Memory B cell (primary cell): ENCODE results near the gene NPTX2.

Source experiments
- ATAC-seq: fragments of 150-1000 bp; cut with Tn5 transposase; 2 replicates; pipeline ENCODE4 v1.10.0; 2021; ENCODE audit warnings: low read depth, mild to moderate bottlenecking, moderate library complexity
- DNase-seq, 2 donors: peaks; one replicate each; pipeline ENCODE4 v3.0.0; 2022; ENCODE audit warnings: low spot score in 2 of 2
- H3K27ac Mint-ChIP-seq: one replicate; pipeline ENCODE4 v1.8.0; 2022; ENCODE audit warnings: mild to moderate bottlenecking, moderate library complexity, mixed read lengths
- H3K27me3 Mint-ChIP-seq: one replicate; pipeline ENCODE4 v1.8.0; 2022; ENCODE audit warnings: mixed read lengths
- H3K36me3 Mint-ChIP-seq: one replicate; pipeline ENCODE4 v1.8.0; 2022; ENCODE audit warnings: mild to moderate bottlenecking, mixed read lengths
- H3K4me1 Mint-ChIP-seq: one replicate; pipeline ENCODE4 v1.8.0; 2022; ENCODE audit warnings: mixed read lengths
- H3K4me3 Mint-ChIP-seq: one replicate; pipeline ENCODE4 v1.8.0; 2022; ENCODE audit warnings: mild to moderate bottlenecking, moderate library complexity, mixed read lengths
- H3K9me3 Mint-ChIP-seq: one replicate; pipeline ENCODE4 v1.8.0; 2022; ENCODE audit warnings: mixed read lengths

Gene NPTX2

DNA sequence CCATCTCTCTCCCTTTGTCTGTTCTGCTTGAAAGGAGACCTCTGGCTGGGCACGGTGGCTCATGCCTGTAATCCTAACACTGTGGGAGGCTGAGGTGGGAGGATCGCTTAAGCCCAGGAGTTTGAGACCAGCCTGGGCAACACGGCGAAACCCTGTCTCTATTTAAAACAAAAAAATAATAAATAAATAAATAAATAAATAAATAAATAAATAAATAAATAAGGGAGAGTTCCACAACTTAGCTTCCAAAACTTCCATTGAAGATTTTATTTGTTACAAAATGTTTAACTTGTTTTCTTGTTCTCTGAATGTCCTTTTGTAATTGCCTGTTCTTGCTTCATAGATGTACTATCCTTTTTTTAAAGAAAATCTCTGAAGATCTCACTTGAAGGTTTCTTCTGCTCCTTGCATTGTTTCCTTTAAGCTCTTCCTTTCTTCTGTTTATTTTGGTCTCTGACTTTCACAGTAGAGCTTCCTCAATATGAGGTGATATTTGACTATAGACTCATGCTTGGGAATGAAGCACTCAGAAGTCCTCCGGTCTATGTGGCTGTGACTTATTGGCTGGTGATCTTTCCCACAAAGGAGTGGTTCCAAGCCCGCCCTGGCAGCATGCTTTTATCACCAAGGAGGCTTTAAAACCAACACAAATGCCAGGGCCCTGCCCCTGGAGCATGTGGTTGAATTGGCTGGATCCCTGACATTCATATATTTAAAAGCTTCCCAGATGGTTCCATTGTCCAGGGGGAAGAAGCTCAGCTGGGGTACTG, 18.1 kb upstream of the NPTX2 start:
- ATAC-seq (no peak), DNase-seq (no peak)
- Mint-ChIP-seq H3K36me3 (no peaks in the 10 kb centered on the region), H3K27ac (no peak overlapping the region), H3K27me3 (peaks cover 4% of the 10 kb centered on the region), H3K9me3 (no peaks in the 10 kb centered on the region), H3K4me3 (no peak overlapping the region), H3K4me1 (no peaks in the 10 kb centered on the region)

DNA sequence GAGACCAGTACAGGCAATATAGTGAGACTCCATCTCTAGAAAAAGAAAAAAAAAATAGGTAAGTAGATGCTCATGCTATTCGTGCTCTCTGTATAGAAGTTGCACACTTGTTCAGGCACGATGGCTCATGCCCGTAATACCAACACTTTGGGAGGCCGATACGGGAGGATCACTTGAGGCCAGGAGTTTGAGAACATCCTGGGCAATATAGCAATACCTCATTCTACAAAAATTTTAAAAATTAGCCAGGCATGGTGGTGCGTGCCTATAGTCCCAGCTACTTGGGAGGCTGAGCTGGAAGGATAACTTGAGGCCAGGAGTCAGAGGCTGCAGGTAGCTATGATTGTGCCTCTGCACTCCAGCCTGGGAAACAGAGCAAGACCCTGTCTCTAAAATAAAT, 17.2 kb upstream of the NPTX2 start:
- Mint-ChIP-seq H3K36me3 (no peaks in the 10 kb centered on the region), H3K4me3 (no peak overlapping the region), H3K9me3 (no peaks in the 10 kb centered on the region)

DNA sequence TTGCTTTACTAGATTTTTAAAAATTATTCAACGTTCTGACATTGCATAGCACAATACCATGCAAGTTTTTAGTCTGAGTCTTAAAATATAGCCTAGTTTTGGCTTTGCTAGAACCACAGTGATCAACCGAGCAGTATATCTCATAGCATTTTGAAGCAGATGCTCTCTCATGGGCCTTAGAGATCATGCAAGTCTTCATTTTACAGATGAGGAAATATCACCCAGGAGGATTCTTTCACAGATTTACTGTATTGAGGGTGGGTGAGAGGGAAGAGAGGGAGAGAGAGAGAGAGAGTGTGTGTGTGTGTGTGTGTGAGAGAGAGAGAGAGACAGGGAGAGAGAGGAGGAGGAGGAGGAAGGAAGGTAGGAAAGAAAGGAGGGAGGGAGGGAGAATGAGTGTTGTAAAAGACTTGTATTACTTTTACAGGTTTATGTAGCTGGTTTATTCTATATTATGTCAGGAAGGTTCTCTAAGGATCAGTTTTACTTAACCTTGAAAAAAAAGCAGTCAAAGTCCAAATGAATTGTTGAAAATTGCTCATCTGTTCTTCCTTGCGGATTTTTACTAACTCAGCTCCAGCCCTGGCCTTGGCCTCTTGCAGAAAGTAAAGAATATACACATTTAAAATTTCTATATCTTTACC, 14.2 kb upstream of the NPTX2 start:
- Mint-ChIP-seq H3K27me3 (peaks cover 5% of the 10 kb centered on the region), H3K27ac (no peak overlapping the region), H3K9me3 (peaks cover 3% of the 10 kb centered on the region), H3K4me1 (no peaks in the 10 kb centered on the region), H3K4me3 (no peak overlapping the region), H3K36me3 (peaks cover 2% of the 10 kb centered on the region)
- DNase-seq (no peak), ATAC-seq (no peak)

More for the DNA sequence above, 17.2 kb upstream of the NPTX2 start:
- no peak overlapping the region for H3K27ac Mint-ChIP-seq
- H3K4me1 Mint-ChIP-seq = no peaks in the 10 kb centered on the region
- DNase-seq (no peak), ATAC-seq (no peak)
- peaks cover 2% of the 10 kb centered on the region for H3K27me3 Mint-ChIP-seq

DNA sequence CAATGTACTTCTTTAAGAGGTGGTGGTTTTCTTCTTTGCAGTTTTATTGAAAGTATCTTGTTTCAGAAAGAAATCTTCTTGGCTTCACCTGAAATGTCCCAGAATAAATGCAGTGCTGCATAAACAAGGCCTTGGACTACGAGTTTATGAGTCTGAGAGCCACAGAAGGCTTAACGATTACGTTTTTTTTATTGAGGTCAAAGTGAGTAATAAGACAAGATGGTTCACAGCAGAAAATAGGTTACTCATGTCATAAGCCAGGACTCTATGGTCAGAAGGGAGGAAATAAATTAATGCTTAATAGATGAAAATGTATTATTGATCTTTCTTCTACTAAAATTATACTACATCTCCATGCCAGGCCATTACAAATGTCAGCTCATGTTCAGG, 13.7 kb upstream of the NPTX2 start:
- DNase-seq = no peak
- H3K9me3 Mint-ChIP-seq = peaks cover 3% of the 10 kb centered on the region
- H3K27me3 Mint-ChIP-seq = peaks cover 5% of the 10 kb centered on the region
- no peaks in the 10 kb centered on the region for H3K4me1 Mint-ChIP-seq
- no peak overlapping the region for H3K27ac Mint-ChIP-seq
- H3K4me3 Mint-ChIP-seq = no peak overlapping the region
- ATAC-seq = no peak
- peaks cover 2% of the 10 kb centered on the region for H3K36me3 Mint-ChIP-seq

DNA sequence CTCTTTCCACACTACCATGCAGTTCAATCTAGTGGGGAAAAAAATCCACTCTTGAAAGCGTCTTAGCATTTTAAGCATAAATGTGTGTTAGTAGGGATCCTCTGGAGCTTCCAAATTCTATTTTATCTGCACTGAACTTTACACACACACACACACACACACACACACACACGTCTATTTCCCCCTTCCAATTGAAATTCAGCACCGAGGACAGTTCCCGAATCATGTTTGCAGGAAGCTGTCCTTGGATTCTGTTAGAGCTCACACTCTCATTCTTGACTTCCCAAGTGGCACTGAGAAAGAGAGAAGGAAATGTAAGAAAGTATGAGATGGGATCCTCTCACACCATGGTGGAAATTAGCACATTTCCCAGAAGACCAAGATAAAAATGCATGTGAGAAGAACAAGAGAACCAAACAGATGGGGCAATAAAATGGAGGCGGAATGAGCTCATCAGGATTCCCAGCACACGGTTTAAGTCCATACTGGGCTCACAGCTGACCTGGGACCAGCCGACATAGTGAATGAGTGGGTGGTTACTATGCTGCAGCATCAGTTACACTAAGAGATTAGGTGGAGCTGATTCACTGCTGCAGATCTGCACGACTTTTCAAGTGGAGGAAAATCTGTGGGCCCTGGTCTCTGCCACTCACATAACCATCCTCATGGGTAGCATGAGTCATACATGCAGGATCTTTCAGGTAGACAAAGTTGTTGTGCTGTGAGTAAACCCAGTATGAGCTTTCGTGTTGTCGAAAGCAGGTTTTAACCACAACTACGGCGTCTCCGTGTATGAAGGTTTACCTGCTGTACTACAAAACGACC, 3.3 kb upstream of the NPTX2 start:
- no peak for DNase-seq
- H3K27me3 Mint-ChIP-seq = peaks cover 12% of the 10 kb centered on the region

DNA sequence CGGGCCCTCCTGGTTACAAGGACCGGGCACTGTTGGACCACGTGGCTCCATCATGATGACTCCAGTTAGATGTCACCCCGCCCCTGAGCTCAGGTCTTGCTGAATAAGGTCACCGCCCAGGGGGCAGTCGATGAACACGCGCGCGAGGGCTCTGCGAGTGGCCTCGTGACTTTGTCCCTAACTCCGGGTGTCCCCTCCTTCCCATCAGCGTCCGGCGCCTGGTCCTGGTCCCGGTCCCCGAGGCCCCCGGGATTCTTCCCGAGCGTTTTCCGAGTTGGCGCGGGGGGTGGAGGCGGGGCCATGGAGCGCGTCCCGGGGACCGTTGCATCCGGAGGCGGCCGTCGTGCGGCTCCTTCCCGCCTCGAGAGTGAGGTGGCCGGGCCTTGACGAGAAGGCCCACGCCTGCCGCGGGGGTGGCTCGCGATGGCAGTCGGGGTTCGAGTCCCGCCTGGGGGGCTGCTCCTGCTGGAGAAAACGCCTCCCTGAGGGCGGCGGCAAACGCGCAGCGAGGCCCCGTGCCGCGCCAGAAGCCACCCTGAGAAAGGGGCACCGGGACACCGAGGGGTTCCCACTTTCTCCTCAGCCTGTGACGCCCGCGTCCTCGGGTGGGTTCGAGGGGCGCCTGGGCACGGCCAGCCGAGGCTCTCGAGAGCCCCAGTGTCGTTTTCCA, 569 bp upstream of the NPTX2 start:
- Mint-ChIP-seq H3K4me1 (no peaks in the 10 kb centered on the region), H3K9me3 (peaks cover 6% of the 10 kb centered on the region), H3K27me3 (peaks cover 8% of the 10 kb centered on the region), H3K27ac (no peak overlapping the region), H3K4me3 (no peak overlapping the region), H3K36me3 (peaks cover 4% of the 10 kb centered on the region)
- ATAC-seq (no peak), DNase-seq (no peak)

More for the DNA sequence above, 3.3 kb upstream of the NPTX2 start:
- Mint-ChIP-seq H3K4me3 (no peak overlapping the region), H3K9me3 (peaks cover 16% of the 10 kb centered on the region), H3K4me1 (no peaks in the 10 kb centered on the region), H3K27ac (no peak overlapping the region), H3K36me3 (peaks cover 4% of the 10 kb centered on the region)
- no peak for ATAC-seq

DNA sequence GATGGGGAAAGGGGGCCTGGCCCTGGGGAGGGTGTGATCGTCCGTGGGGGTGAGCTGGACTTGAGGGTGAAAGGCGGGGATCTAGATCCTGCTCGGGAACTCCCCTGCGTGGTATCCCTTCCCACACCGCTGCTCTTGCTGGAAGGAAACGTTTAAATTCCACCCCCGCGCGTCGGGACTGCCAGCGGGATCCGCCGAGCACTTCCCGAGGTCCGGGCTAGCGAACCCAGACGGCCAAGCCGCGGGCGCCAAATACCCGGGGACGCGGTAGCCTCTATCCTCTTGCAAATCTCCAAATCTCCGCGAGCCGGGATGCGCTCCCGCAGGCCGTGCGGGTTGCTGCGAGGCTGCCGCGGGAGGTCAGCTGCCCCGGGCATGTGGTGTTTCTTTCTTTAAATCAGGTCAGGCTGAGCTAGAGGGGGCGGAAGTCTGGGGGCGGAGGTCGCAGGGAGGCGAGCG, 904 bp downstream of the NPTX2 start:
- no peak overlapping the region for H3K4me3 Mint-ChIP-seq
- no peak overlapping the region for H3K27ac Mint-ChIP-seq
- DNase-seq (no peak), ATAC-seq (no peak)
- peaks cover 4% of the 10 kb centered on the region for H3K36me3 Mint-ChIP-seq
- H3K4me1 Mint-ChIP-seq = no peaks in the 10 kb centered on the region
- peaks cover 12% of the 10 kb centered on the region for H3K27me3 Mint-ChIP-seq
- peaks cover 4% of the 10 kb centered on the region for H3K9me3 Mint-ChIP-seq

DNA sequence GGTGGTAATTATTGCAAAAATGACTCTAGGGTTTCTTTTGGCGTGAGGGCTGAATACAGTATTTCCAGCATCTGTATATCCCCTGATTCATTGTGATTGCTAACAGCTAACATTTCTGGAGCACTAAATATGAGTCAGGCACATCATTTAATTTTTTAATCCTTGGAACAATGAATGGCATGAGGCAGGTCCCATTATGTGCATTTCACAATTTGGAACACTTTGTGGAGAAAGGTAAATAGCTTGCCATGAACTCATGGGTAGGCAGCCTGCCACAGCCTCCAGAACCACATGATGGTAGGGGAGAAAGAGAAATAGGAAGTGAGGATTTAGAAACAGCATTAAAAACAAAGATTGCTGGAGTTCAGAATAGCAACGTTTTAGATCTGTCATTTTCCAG, 1.7 kb downstream of the NPTX2 start:
- no peak for ATAC-seq
- no peak for DNase-seq
- Mint-ChIP-seq H3K4me3 (no peak overlapping the region), H3K27me3 (peaks cover 10% of the 10 kb centered on the region), H3K9me3 (peaks cover 2% of the 10 kb centered on the region), H3K36me3 (peaks cover 2% of the 10 kb centered on the region), H3K27ac (no peak overlapping the region), H3K4me1 (no peaks in the 10 kb centered on the region)

DNA sequence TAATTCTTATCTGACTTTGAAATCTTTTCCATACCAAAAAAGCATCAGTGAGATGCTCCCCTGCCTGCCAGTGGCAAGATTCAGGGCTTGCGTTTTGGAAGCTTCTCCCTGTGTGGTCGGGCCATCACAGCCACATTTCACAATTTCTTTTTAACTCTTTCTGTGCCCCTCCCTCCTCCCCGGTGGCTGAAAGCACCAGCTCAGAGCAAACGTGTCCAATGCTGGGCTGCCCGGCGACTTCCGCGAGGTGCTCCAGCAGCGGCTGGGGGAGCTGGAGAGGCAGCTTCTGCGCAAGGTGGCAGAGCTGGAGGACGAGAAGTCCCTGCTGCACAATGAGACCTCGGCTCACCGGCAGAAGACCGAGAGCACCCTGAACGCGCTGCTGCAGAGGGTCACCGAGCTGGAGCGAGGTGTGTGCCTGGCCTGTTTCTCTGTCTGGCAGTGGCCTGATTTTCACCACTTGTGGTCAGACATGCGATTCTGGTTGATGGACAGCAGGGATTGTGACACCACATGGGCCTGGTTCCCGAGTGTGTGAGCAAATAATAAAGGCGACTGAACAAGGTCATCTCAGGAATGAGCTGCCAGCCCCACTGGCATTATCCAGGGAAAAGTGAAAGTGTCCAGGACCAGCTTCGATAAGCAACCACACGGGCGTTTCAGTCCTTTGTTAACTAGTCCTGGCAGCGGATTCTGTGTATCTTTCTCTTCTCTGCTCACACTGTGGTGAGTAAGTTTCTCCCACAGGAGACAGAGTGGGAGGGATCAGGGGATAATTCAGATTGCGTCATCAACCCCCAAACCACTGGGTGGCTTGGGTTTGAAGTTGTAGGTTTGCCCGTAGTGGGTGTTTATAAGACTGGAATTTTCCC, 2.6 kb downstream of the NPTX2 start:
- Mint-ChIP-seq H3K27me3 (peaks cover 13% of the 10 kb centered on the region), H3K9me3 (peaks cover 2% of the 10 kb centered on the region), H3K36me3 (peaks cover 2% of the 10 kb centered on the region), H3K4me1 (no peaks in the 10 kb centered on the region), H3K4me3 (no peak overlapping the region), H3K27ac (no peak overlapping the region)
- DNase-seq (no peak), ATAC-seq (no peak)

DNA sequence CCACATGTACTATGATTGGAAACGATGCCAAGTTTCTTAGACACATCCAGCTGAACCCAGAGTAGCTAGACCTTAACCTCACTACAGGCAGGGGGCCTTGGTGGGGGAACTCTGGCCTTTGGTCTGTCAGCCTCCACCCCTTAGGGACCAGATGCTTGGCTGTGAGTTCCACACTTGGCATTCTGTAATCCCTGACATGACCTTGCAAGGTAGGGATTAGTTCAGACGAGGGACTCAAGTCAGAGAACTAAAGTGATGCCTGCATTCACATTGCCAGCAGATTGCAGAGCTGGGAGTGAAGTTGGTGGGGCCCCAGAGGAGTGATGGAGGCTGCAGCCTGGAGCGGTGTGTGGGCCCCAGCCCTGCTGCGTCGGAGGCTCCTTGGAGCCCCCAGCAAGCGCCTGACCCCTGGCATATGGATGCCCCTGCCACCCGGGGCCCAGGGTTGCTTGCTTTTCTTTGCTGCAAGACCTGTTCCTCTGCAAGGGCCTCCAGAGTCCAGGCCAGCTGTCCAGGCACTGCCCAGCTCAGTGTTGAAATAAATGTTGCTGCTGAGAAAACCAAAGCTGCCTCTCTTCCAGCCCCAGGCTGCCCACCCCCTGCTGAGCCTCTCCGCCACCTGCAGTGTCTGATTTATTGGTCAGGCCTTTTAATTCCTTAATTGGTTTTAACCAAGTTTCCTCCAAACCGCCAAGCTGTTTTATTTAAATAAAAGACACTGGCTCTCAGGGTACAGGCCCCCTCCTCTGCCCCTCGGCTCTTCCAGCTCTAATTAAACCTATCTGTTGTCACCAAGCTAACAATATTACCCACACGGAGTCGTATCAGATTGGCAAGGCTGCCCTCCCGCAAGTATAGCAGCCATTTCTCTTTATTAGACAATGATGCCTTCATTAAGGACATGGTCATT, 4.7 kb downstream of the NPTX2 start:
- peaks cover 13% of the 10 kb centered on the region for H3K27me3 Mint-ChIP-seq
- H3K4me3 Mint-ChIP-seq = no peak overlapping the region
- peaks cover 2% of the 10 kb centered on the region for H3K36me3 Mint-ChIP-seq
- H3K9me3 Mint-ChIP-seq = peaks cover 2% of the 10 kb centered on the region
- ATAC-seq = no peak
- no peaks in the 10 kb centered on the region for H3K4me1 Mint-ChIP-seq
- no peak for DNase-seq
- no peak overlapping the region for H3K27ac Mint-ChIP-seq

DNA sequence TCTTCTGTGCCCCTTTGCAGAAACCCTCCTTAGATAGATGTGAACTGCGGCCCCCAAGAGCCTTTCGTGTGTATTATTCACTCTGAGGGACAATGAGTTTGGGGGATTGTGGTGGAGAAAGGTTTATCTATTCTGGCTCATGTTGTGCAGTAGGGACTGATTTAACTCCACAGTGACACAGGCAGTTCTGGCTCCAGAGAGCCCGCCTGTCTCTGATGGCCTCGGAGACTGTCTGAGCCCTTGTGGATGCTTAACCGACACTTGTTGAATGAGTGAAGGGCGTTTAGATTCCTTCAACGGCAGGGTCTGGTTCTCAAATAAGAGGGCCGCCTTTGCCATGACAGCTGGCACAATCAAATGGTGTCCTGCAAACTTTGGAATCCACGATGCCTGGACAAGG, 5.8 kb downstream of the NPTX2 start:
- no peak overlapping the region for H3K4me3 Mint-ChIP-seq
- H3K4me1 Mint-ChIP-seq = no peaks in the 10 kb centered on the region
- no peak for DNase-seq
- peaks cover 2% of the 10 kb centered on the region for H3K9me3 Mint-ChIP-seq
- H3K27ac Mint-ChIP-seq = no peak overlapping the region
- H3K36me3 Mint-ChIP-seq = peaks cover 2% of the 10 kb centered on the region
- ATAC-seq = no peak
- peaks cover 15% of the 10 kb centered on the region for H3K27me3 Mint-ChIP-seq

DNA sequence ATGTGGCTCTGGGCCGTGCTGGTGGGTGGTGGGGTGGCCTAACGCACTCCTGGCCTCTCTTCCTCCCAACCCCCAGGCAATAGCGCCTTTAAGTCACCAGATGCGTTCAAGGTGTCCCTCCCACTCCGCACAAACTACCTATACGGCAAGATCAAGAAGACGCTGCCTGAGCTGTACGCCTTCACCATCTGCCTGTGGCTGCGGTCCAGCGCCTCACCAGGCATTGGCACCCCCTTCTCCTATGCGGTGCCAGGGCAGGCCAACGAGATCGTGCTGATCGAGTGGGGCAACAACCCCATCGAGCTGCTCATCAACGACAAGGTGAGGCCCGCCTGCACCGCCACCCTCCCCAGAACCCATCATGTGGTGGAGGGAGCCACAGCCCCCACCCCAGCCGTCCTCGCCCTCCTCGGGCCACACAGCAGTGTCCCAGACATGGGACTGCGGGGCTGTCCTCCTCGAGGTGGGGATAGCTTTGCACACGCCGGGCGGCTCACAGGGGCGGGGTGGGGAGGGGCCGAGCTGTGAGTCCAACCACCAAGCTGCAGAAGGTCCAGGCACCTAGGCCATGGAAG, 7.8 kb downstream of the NPTX2 start:
- no peak for ATAC-seq
- Mint-ChIP-seq H3K9me3 (no peaks in the 10 kb centered on the region), H3K27me3 (peaks cover 16% of the 10 kb centered on the region), H3K36me3 (no peaks in the 10 kb centered on the region), H3K4me3 (no peak overlapping the region), H3K4me1 (no peaks in the 10 kb centered on the region), H3K27ac (no peak overlapping the region)
- DNase-seq = no peak
